Liver (tissue), 9 donors: ENCODE data around the gene RAD1. TPM values are rescaled to one million over a fixed set of nuclear protein-coding genes. Genes with fewer than 3 reads are reported as not detected.

Experiments used
- DNase-seq: peaks from one replicate; pipeline ENCODE4 v3.0.0-alpha.2; 2017; ENCODE audit warnings: low spot score
- H3K27ac ChIP-seq, 2 donors: one replicate each; pipeline ENCODE4 v1.7.0; 2013; ENCODE audit warnings: inconsistent platforms in 2 of 2, low read length in 2 of 2, control low read depth in 1 of 2, low read depth in 1 of 2, mild to moderate bottlenecking in 1 of 2
- H3K27me3 ChIP-seq, 4 donors: one replicate each; pipeline versions ENCODE4 v1.6.1 to v1.7.0; 2013; ENCODE audit warnings: low read length in 3 of 4, inconsistent platforms in 1 of 4, mild to moderate bottlenecking in 1 of 4, moderate library complexity in 1 of 4; ENCODE audit not compliant: control insufficient read depth in 4 of 4, insufficient read depth in 4 of 4
- H3K36me3 ChIP-seq, 4 donors: one replicate each; pipeline versions ENCODE4 v1.6.1 to v1.7.0; 2013; ENCODE audit warnings: low read length in 3 of 4, mild to moderate bottlenecking in 3 of 4, low read depth in 1 of 4, moderate library complexity in 1 of 4; ENCODE audit not compliant: control insufficient read depth in 4 of 4, insufficient read depth in 3 of 4
- H3K4me1 ChIP-seq, 4 donors: one replicate each; pipeline versions ENCODE4 v1.6.1 to v1.7.0; 2013; ENCODE audit warnings: low read length in 3 of 4, mild to moderate bottlenecking in 3 of 4, moderate library complexity in 1 of 4; ENCODE audit not compliant: control insufficient read depth in 4 of 4, insufficient read depth in 4 of 4
- H3K4me3 ChIP-seq, 3 donors: one replicate each; pipeline versions ENCODE4 v1.6.1 to v1.7.0; 2013; ENCODE audit warnings: low read length in 3 of 3, control low read depth in 1 of 3, low read depth in 1 of 3, mild to moderate bottlenecking in 1 of 3
- H3K9ac ChIP-seq, 2 donors: one replicate each; pipeline ENCODE4 v1.7.0; 2013; ENCODE audit warnings: low read length in 2 of 2, mild to moderate bottlenecking in 2 of 2, moderate library complexity in 2 of 2, control low read depth in 1 of 2, low read depth in 1 of 2
- H3K9me3 ChIP-seq, 4 donors: one replicate each; pipeline versions ENCODE4 v1.6.1 to v1.7.0; 2013; ENCODE audit warnings: low read length in 3 of 4; ENCODE audit not compliant: control insufficient read depth in 4 of 4
- EGR1 ChIP-seq, 2 donors: IDR thresholded peaks; 2 replicates each; pipeline ENCODE4 v1.6.1; 2016 to 2018; ENCODE audit warnings: antibody characterized with exemption in 2 of 2, low read depth in 2 of 2
- FOXA1 ChIP-seq: IDR thresholded peaks from 2 replicates; pipeline ENCODE4 v1.6.1; 2016; ENCODE audit warnings: antibody characterized with exemption
- FOXA2 ChIP-seq: IDR thresholded peaks from 2 replicates; pipeline ENCODE4 v1.6.1; 2016; ENCODE audit warnings: antibody characterized with exemption
- GABPA ChIP-seq, 2 donors: IDR thresholded peaks in 1 of 2; conservative IDR thresholded peaks in 1 of 2; 2 replicates each; pipeline ENCODE4 v1.6.1; 2016; ENCODE audit warnings: antibody characterized with exemption in 2 of 2, mild to moderate bottlenecking in 1 of 2, moderate library complexity in 1 of 2
- HNF4A ChIP-seq, 2 donors: conservative IDR thresholded peaks; 2 replicates each; pipeline ENCODE4 v1.6.1; 2016; ENCODE audit warnings: antibody characterized with exemption in 2 of 2, mild to moderate bottlenecking in 2 of 2
- HNF4G ChIP-seq: IDR thresholded peaks from 2 replicates; pipeline ENCODE4 v1.6.1; 2016; ENCODE audit warnings: antibody characterized with exemption
- JUND ChIP-seq, 2 donors: IDR thresholded peaks; 2 replicates each; pipeline ENCODE4 v1.6.1; 2016; ENCODE audit warnings: antibody characterized with exemption in 2 of 2
- NR2F2 ChIP-seq: IDR thresholded peaks from 2 replicates; pipeline ENCODE4 v1.6.1; 2016; ENCODE audit warnings: antibody characterized with exemption
- RAD21 ChIP-seq, 2 donors: IDR thresholded peaks; 2 replicates each; pipeline ENCODE4 v1.6.1; 2016; ENCODE audit warnings: antibody characterized with exemption in 2 of 2, mild to moderate bottlenecking in 2 of 2
- RXRA ChIP-seq, 2 donors: IDR thresholded peaks; 2 replicates each; pipeline ENCODE4 v1.6.1; 2017 to 2018; ENCODE audit warnings: antibody characterized with exemption in 2 of 2, mild to moderate bottlenecking in 1 of 2
- SP1 ChIP-seq: IDR thresholded peaks from 2 replicates; pipeline ENCODE4 v1.6.1; 2018; ENCODE audit warnings: antibody characterized with exemption, mild to moderate bottlenecking
- TAF1 ChIP-seq: conservative IDR thresholded peaks from 2 replicates; pipeline ENCODE4 v1.6.1; 2016; ENCODE audit warnings: antibody characterized with exemption, mild to moderate bottlenecking
- YY1 ChIP-seq: IDR thresholded peaks from 2 replicates; pipeline ENCODE4 v1.6.1; 2016; ENCODE audit warnings: antibody characterized with exemption, mild to moderate bottlenecking
- WGBS: extraction: QIAGEN DNeasy Blood & Tissue Kit; methylation state at CpG from one replicate; pipeline ENCODE4 v1.1.7; 2013; 5-methylcytosine and 5-hydroxymethylcytosine counted together
- polyA plus RNA-seq, 2 donors: library from polyadenylated mRNA; stranded (reverse) in 1 of 2; unstranded in 1 of 2; fragments of 200-250 nt in 1 of 2; fragments of >200 nt in 1 of 2; fragmentation: Nextera tagmentation in 1 of 2; extraction: Ambion mirVana in 1 of 2; gene quantifications; one replicate each; pipeline versions ENCODE4 v1.2.1 to v1.2.3, GENCODE V29; 2013 to 2015
- total RNA-seq, 2 donors: library from RNA; depleted of rRNA; stranded (reverse); fragments of >200 nt; gene quantifications; one replicate each; pipeline ENCODE4 v1.2.3, GENCODE V29; 2014
- TF ChIP-seq, protein P1 (sequence below): IDR thresholded peaks from 2 replicates; pipeline ENCODE4 v1.6.1; 2016; ENCODE audit warnings: antibody characterized with exemption, mild to moderate bottlenecking
- TF ChIP-seq, protein P2 (sequence below): IDR thresholded peaks from 2 replicates; pipeline ENCODE4 v1.6.1; 2016; ENCODE audit warnings: antibody characterized with exemption
- TF ChIP-seq, protein P3 (sequence below): IDR thresholded peaks from 2 replicates; pipeline ENCODE4 v1.6.1; 2016; ENCODE audit warnings: antibody characterized with exemption
- TF ChIP-seq, protein P4 (sequence below): IDR thresholded peaks from 2 replicates; pipeline ENCODE4 v1.6.1; 2016; ENCODE audit warnings: antibody characterized with exemption
- TF ChIP-seq, protein P5 (sequence below): fragments of 150-350 bp; IDR thresholded peaks from 2 replicates; pipeline ENCODE4 v1.5.1; 2017; ENCODE audit warnings: improper control_type of control experiment, low read depth, low read length; ENCODE audit not compliant: missing input control
- donor health status: healthy.
- donor health status: healthy.
- donor health status: healthy.
- donor health status: healthy.
- donor health status: healthy.

Gene RAD1, protein sequence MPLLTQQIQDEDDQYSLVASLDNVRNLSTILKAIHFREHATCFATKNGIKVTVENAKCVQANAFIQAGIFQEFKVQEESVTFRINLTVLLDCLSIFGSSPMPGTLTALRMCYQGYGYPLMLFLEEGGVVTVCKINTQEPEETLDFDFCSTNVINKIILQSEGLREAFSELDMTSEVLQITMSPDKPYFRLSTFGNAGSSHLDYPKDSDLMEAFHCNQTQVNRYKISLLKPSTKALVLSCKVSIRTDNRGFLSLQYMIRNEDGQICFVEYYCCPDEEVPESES
- 10 to 100 TPM; 11.1 to 17.5 TPM for total RNA-seq
- polyA plus RNA-seq = 1 to 10 TPM; 7.2 to 7.4 TPM

DNA sequence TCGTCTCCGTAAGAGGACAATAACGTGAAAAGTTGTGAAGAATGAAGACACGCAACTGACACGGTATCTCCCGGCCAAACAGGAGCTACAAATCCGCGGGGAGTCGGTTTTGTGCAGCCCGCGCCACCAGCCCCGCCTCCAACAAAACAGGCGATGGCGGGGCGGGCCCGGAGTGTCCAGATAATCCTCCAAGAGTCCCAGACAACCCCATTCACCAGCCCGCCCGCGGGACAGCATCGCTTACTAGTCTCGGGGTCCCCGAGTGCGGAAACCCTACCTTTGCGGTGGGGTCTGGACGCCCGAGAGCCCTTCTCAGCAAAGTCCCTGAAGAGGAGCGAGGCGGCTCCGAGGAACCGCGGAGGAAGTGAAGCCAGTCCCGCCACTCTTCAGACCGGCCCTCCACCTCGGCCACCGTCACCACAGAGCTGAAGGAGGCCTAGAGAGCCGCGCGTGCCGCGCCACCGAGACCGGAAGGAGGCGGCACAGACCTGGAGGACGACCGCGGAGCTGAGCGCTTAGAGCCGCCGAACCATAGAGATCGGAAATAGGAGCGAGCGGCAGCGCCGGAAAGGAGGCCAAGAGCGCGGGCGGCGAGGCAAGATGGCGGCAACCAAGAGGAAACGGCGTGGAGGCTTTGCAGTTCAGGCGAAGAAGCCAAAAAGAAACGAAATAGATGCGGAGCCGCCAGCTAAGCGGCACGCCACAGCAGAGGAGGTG is at the start of gene RAD1, which contains the start of gene BRIX1:
RAD1 (minus strand) TSS at position 366 of the 717 bp plus-strand sequence. CDS start 612 bp downstream, outside the sequence.
BRIX1 (plus strand) TSS at position 573 of the 717 bp plus-strand sequence; CDS start at position 601, 28 bp downstream.
- peak within 1 kb of the TSS; percentile 83 to 90 for H3K9ac ChIP-seq
- peaks cover 2 to 30% (median 21%) of the 10 kb centered on the region in 4 donors for H3K4me1 ChIP-seq
- no peaks in the 10 kb centered on the region for H3K27me3 ChIP-seq
- WGBS = under 1% methylated on average over 67 of the region's 67 CpGs
- peak; percentile 89 for DNase-seq
- peaks cover 2 to 17% (median 9%) of the 10 kb centered on the region in 4 donors for H3K36me3 ChIP-seq
- H3K27ac ChIP-seq = peak within 1 kb of the TSS; percentile 71 to 72
- H3K4me3 ChIP-seq = peak within 1 kb of the TSS; percentile 89 to 96 (median 94)
- no peaks in the 10 kb centered on the region for H3K9me3 ChIP-seq
- TF ChIP-seq SP1 (peak; percentile 75), GABPA (IDR thresholded peaks at IDR 0.05 in 1 of 2, conservative IDR thresholded peaks at IDR 0.05 in 1 of 2) (peak; percentile 72 to 97), FOXA2 (peak; percentile 47), JUND (IDR thresholded peaks at IDR 0.05) (peak; percentile 37 to 60), NR2F2 (peak; percentile 73), HNF4A (conservative IDR thresholded peaks at IDR 0.05) (peak; percentile 45 to 46), YY1 (peak; percentile 99), HNF4G (no peak), EGR1 (IDR thresholded peaks at IDR 0.05; ENCODE audit: low read depth in 2 of 2) (peak; percentile 56 to 82), RXRA (IDR thresholded peaks at IDR 0.05) (peak; percentile 55 to 63), FOXA1 (no peak), TAF1 (peak; percentile 90), RAD21 (IDR thresholded peaks at IDR 0.05) (peak; percentile 51 to 63)
- TF ChIP-seq, protein P1, sequence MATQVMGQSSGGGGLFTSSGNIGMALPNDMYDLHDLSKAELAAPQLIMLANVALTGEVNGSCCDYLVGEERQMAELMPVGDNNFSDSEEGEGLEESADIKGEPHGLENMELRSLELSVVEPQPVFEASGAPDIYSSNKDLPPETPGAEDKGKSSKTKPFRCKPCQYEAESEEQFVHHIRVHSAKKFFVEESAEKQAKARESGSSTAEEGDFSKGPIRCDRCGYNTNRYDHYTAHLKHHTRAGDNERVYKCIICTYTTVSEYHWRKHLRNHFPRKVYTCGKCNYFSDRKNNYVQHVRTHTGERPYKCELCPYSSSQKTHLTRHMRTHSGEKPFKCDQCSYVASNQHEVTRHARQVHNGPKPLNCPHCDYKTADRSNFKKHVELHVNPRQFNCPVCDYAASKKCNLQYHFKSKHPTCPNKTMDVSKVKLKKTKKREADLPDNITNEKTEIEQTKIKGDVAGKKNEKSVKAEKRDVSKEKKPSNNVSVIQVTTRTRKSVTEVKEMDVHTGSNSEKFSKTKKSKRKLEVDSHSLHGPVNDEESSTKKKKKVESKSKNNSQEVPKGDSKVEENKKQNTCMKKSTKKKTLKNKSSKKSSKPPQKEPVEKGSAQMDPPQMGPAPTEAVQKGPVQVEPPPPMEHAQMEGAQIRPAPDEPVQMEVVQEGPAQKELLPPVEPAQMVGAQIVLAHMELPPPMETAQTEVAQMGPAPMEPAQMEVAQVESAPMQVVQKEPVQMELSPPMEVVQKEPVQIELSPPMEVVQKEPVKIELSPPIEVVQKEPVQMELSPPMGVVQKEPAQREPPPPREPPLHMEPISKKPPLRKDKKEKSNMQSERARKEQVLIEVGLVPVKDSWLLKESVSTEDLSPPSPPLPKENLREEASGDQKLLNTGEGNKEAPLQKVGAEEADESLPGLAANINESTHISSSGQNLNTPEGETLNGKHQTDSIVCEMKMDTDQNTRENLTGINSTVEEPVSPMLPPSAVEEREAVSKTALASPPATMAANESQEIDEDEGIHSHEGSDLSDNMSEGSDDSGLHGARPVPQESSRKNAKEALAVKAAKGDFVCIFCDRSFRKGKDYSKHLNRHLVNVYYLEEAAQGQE = peak; percentile 84
- TF ChIP-seq, protein P2, sequence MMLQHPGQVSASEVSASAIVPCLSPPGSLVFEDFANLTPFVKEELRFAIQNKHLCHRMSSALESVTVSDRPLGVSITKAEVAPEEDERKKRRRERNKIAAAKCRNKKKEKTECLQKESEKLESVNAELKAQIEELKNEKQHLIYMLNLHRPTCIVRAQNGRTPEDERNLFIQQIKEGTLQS = peak; percentile 75
- TF ChIP-seq, protein P3, sequence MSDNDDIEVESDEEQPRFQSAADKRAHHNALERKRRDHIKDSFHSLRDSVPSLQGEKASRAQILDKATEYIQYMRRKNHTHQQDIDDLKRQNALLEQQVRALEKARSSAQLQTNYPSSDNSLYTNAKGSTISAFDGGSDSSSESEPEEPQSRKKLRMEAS = peak; percentile 93
- TF ChIP-seq, protein P4, sequence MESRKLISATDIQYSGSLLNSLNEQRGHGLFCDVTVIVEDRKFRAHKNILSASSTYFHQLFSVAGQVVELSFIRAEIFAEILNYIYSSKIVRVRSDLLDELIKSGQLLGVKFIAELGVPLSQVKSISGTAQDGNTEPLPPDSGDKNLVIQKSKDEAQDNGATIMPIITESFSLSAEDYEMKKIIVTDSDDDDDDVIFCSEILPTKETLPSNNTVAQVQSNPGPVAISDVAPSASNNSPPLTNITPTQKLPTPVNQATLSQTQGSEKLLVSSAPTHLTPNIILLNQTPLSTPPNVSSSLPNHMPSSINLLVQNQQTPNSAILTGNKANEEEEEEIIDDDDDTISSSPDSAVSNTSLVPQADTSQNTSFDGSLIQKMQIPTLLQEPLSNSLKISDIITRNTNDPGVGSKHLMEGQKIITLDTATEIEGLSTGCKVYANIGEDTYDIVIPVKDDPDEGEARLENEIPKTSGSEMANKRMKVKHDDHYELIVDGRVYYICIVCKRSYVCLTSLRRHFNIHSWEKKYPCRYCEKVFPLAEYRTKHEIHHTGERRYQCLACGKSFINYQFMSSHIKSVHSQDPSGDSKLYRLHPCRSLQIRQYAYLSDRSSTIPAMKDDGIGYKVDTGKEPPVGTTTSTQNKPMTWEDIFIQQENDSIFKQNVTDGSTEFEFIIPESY = peak; percentile 96
- TF ChIP-seq, protein P5, sequence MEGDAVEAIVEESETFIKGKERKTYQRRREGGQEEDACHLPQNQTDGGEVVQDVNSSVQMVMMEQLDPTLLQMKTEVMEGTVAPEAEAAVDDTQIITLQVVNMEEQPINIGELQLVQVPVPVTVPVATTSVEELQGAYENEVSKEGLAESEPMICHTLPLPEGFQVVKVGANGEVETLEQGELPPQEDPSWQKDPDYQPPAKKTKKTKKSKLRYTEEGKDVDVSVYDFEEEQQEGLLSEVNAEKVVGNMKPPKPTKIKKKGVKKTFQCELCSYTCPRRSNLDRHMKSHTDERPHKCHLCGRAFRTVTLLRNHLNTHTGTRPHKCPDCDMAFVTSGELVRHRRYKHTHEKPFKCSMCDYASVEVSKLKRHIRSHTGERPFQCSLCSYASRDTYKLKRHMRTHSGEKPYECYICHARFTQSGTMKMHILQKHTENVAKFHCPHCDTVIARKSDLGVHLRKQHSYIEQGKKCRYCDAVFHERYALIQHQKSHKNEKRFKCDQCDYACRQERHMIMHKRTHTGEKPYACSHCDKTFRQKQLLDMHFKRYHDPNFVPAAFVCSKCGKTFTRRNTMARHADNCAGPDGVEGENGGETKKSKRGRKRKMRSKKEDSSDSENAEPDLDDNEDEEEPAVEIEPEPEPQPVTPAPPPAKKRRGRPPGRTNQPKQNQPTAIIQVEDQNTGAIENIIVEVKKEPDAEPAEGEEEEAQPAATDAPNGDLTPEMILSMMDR = peak; percentile 11
